HG03457 (cell line): Measurements from ENCODE around the gene CASR.

ENCODE experiments used
- ATAC-seq: cut with Tn5 transposase; IDR thresholded peaks from one replicate; pipeline ENCODE4 v1.9.1; 2021; ENCODE audit warnings: moderate number of reproducible peaks; ENCODE audit not compliant: unreplicated experiment

Gene CASR

GRCh38 chr3:122305818-122306621 lies 122.6 kb downstream of the CASR start:
- ATAC-seq, result no peak

GRCh38 chr3:122306622-122306953 lies 123.1 kb downstream of the CASR start:
- no peak for ATAC-seq

- no peak for ATAC-seq
Observed at GRCh38 chr3:122307094-122307687, 123.7 kb downstream of the CASR start.

GRCh38 chr3:122307976-122308375 lies 124.5 kb downstream of the CASR start:
- ATAC-seq, result no peak

- no peak for ATAC-seq
Observed at GRCh38 chr3:122310361-122310760, 126.9 kb downstream of the CASR start.

- ATAC-seq, result no peak
Observed at GRCh38 chr3:122312826-122313225, 129.4 kb downstream of the CASR start.

- no peak for ATAC-seq
Observed at GRCh38 chr3:122313281-122313680, 129.8 kb downstream of the CASR start.

- ATAC-seq, result no peak
Observed at GRCh38 chr3:122314228-122314876, 130.9 kb downstream of the CASR start.

- ATAC-seq, result no peak
Observed at GRCh38 chr3:122315619-122316018, 132.2 kb downstream of the CASR start.

- ATAC-seq, result no peak
Observed at GRCh38 chr3:122316368-122316767, 132.9 kb downstream of the CASR start.

GRCh38 chr3:122318620-122319019 lies 135.2 kb downstream of the CASR start:
- ATAC-seq, result no peak

GRCh38 chr3:122322095-122323075 lies 138.9 kb downstream of the CASR start:
- peak; percentile 74 for ATAC-seq

- ATAC-seq, result no peak
Observed at GRCh38 chr3:122324871-122325323, 141.4 kb downstream of the CASR start, which contains the start of gene CSTA. Gene CSTA, plus strand, starts transcription at chr3:122325248. Its CDS starts 45 bp downstream, at chr3:122325293.

GRCh38 chr3:122325769-122326168 lies 142.3 kb downstream of the CASR start:
- ATAC-seq, result no peak

- no peak for ATAC-seq
Observed at GRCh38 chr3:122331886-122332285, 148.4 kb downstream of the CASR start.

- no peak for ATAC-seq
Observed at GRCh38 chr3:122332551-122332950, 149.1 kb downstream of the CASR start.
